H1 (cell line): Measurements from ENCODE around the gene MAPK8IP2. TPM values are rescaled to one million over a fixed set of nuclear protein-coding genes. Genes with fewer than 3 reads are reported as not detected.

Experiments used
- CTCF ChIA-PET: fragments of 300-600 bp; sonication (Branson Sonifier 250); formaldehyde crosslinking; loops from one replicate; lab custom pipeline; 2021; ENCODE audit not compliant: partially characterized antibody; lab: Charles Lee
- POLR2A ChIA-PET: fragments of 300-600 bp; sonication (Branson Sonifier 250); formaldehyde crosslinking; loops from one replicate; lab custom pipeline; 2021; ENCODE audit warnings: inconsistent platforms; ENCODE audit not compliant: partially characterized antibody; lab: Charles Lee
- DNase-seq, 2 experiments: peaks; one replicate each; pipeline versions ENCODE4 v3.0.0 to v3.0.0-alpha.2; 2010 to 2022; ENCODE audit warnings: low spot score in 2 of 2, low read depth in 1 of 2, mixed read lengths in 1 of 2
- FAIRE-seq: peaks from 2 replicates; lab custom pipeline; 2011; peaks lifted over from hg19 to GRCh38; lab: Jason Lieb, UNC
- H2AFZ ChIP-seq: 2 replicates; pipeline ENCODE4 v1.8.1; 2012; ENCODE audit warnings: low read length, inconsistent platforms
- H2AK5ac ChIP-seq: 2 replicates; pipeline ENCODE4 v1.6.1; 2013; ENCODE audit warnings: low read depth, low read length
- H2BK120ac ChIP-seq: replicated peaks from 2 replicates; pipeline ENCODE3; 2013; ENCODE audit warnings: low read depth, low read length, inconsistent platforms
- H2BK12ac ChIP-seq: 2 replicates; pipeline ENCODE4 v1.6.1; 2013; ENCODE audit warnings: low read depth, low read length
- H2BK15ac ChIP-seq: 2 replicates; pipeline ENCODE4 v1.6.1; 2013; ENCODE audit warnings: low read length
- H2BK20ac ChIP-seq: 2 replicates; pipeline ENCODE4 v1.6.1; 2013; ENCODE audit warnings: low read length
- H2BK5ac ChIP-seq: 2 replicates; pipeline ENCODE4 v1.6.1; 2013; ENCODE audit warnings: low read depth, low read length
- H3K14ac ChIP-seq: 2 replicates; pipeline ENCODE4 v1.6.1; 2013; ENCODE audit warnings: inconsistent platforms; ENCODE audit not compliant: insufficient read length
- H3K18ac ChIP-seq: 2 replicates; pipeline ENCODE4 v1.6.1; 2013; ENCODE audit warnings: low read length; ENCODE audit errors: extremely low read depth
- H3K23ac ChIP-seq: 2 replicates; pipeline ENCODE4 v1.6.1; 2013; ENCODE audit warnings: inconsistent platforms; ENCODE audit not compliant: insufficient read length
- H3K23me2 ChIP-seq: 2 replicates; pipeline ENCODE4 v1.6.1; 2013; ENCODE audit warnings: low read depth, low read length
- H3K27ac ChIP-seq: 2 replicates; pipeline ENCODE4 v1.6.1; 2011; ENCODE audit warnings: low read depth, low read length, inconsistent platforms
- H3K27me3 ChIP-seq, 4 experiments: replicated peaks in 1 of 4; 1 replicate in 1 of 4; 2 replicates in 3 of 4; pipeline versions ENCODE4 v1.6.1 to v1.8.1; 2011 to 2013; ENCODE audit warnings: low read length in 3 of 4, mild to moderate bottlenecking in 3 of 4, inconsistent platforms in 2 of 4, mixed read lengths in 2 of 4, moderate library complexity in 1 of 4; ENCODE audit not compliant: control insufficient read depth in 3 of 4, insufficient read depth in 3 of 4; ENCODE audit errors: extremely low read depth in 1 of 4
- H3K36me3 ChIP-seq, 4 experiments: 2 replicates each; pipeline versions ENCODE4 v1.6.1 to v1.8.1; 2011 to 2013; ENCODE audit warnings: mild to moderate bottlenecking in 4 of 4, low read length in 3 of 4, moderate library complexity in 2 of 4, control low read depth in 1 of 4, inconsistent platforms in 1 of 4; ENCODE audit not compliant: insufficient read depth in 4 of 4, control insufficient read depth in 2 of 4
- H3K4ac ChIP-seq: replicated peaks from 2 replicates; pipeline ENCODE3; 2013; ENCODE audit warnings: low read length, low read depth, mixed read lengths, inconsistent platforms; ENCODE audit not compliant: insufficient read length
- H3K4me1 ChIP-seq, 4 experiments: replicated peaks in 1 of 4; 1 replicate in 1 of 4; 2 replicates in 3 of 4; pipeline versions ENCODE4 v1.6.1 to v1.8.1; 2011 to 2013; ENCODE audit warnings: low read length in 3 of 4, inconsistent platforms in 2 of 4, mixed read lengths in 1 of 4; ENCODE audit not compliant: insufficient read depth in 4 of 4, control insufficient read depth in 3 of 4
- H3K4me2 ChIP-seq, 2 experiments: 2 replicates each; pipeline versions ENCODE4 v1.6.1 to v1.8.1; 2011 to 2013; ENCODE audit warnings: low read depth in 2 of 2, low read length in 2 of 2, control low read depth in 1 of 2, inconsistent platforms in 1 of 2, mild to moderate bottlenecking in 1 of 2; ENCODE audit not compliant: insufficient read depth in 1 of 2
- H3K4me3 ChIP-seq, 4 experiments: fragments of 200-600, 300-600 bp in 1 of 4; sonication (generic), shearing (Covaris generic), sonication (Bioruptor Twin) in 1 of 4; 2 replicates each; pipeline versions ENCODE4 v1.5.1 to v1.8.1; 2011 to 2016; ENCODE audit warnings: low read length in 4 of 4, low read depth in 3 of 4, control low read depth in 2 of 4, inconsistent platforms in 2 of 4, mild to moderate bottlenecking in 2 of 4, mixed read lengths in 1 of 4, moderate library complexity in 1 of 4; ENCODE audit not compliant: insufficient read depth in 2 of 4; ENCODE audit errors: extremely low read depth in 1 of 4
- H3K56ac ChIP-seq: replicated peaks from 2 replicates; pipeline ENCODE3; 2013; ENCODE audit warnings: low read depth, mild to moderate bottlenecking, mixed read lengths, low read length, inconsistent platforms; ENCODE audit not compliant: insufficient read length
- H3K79me1 ChIP-seq: 2 replicates; pipeline ENCODE4 v1.6.1; 2013; ENCODE audit warnings: low read depth, low read length, control low read depth
- H3K79me2 ChIP-seq, 2 experiments: 2 replicates each; pipeline versions ENCODE4 v1.6.1 to v1.8.1; 2012 to 2013; ENCODE audit warnings: low read length in 2 of 2, mild to moderate bottlenecking in 2 of 2, inconsistent platforms in 1 of 2; ENCODE audit not compliant: insufficient read depth in 2 of 2, control insufficient read depth in 1 of 2
- H3K9ac ChIP-seq, 4 experiments: replicated peaks in 1 of 4; 1 replicate in 1 of 4; 2 replicates in 3 of 4; pipeline versions ENCODE4 v1.6.1 to v1.8.1; 2011 to 2013; ENCODE audit warnings: low read depth in 3 of 4, low read length in 3 of 4, control low read depth in 2 of 4, mild to moderate bottlenecking in 2 of 4, moderate library complexity in 2 of 4, inconsistent platforms in 1 of 4; ENCODE audit errors: extremely low read depth in 1 of 4
- H3K9me3 ChIP-seq, 2 experiments: 2 replicates each; pipeline versions ENCODE4 v1.6.1 to v1.8.1; 2012 to 2013; ENCODE audit warnings: mild to moderate bottlenecking in 2 of 2, moderate library complexity in 2 of 2, control low read depth in 1 of 2, inconsistent platforms in 1 of 2, low read depth in 1 of 2, low read length in 1 of 2, mixed read lengths in 1 of 2; ENCODE audit not compliant: insufficient read depth in 2 of 2
- H4K20me1 ChIP-seq, 2 experiments: replicated peaks in 1 of 2; 2 replicates each; pipeline versions ENCODE3 to v1.8.1; 2011 to 2013; ENCODE audit warnings: inconsistent platforms in 2 of 2, low read length in 2 of 2, mild to moderate bottlenecking in 1 of 2; ENCODE audit not compliant: insufficient read depth in 2 of 2, control insufficient read depth in 1 of 2
- H4K5ac ChIP-seq: 2 replicates; pipeline ENCODE4 v1.6.1; 2013; ENCODE audit warnings: low read length, low read depth, mixed read lengths, inconsistent platforms; ENCODE audit not compliant: insufficient read length
- H4K8ac ChIP-seq: 2 replicates; pipeline ENCODE4 v1.8.0; 2013; ENCODE audit warnings: mild to moderate bottlenecking, moderate library complexity, low read length, inconsistent platforms; ENCODE audit not compliant: insufficient read depth; ENCODE audit errors: extremely low read depth
- H4K91ac ChIP-seq: replicated peaks from 2 replicates; pipeline ENCODE3; 2013; ENCODE audit warnings: low read length, mixed read lengths, inconsistent platforms; ENCODE audit not compliant: insufficient read length
- CREB1 ChIP-seq: IDR thresholded peaks from 2 replicates; pipeline ENCODE4 v1.6.1; 2012; ENCODE audit warnings: inconsistent platforms
- HDAC2 ChIP-seq, 2 experiments: fragments of 300-600 bp in 1 of 2; sonication (generic) in 1 of 2; IDR thresholded peaks; 2 replicates each; pipeline ENCODE4 v1.6.1; 2011 to 2012; ENCODE audit warnings: low read depth in 2 of 2, low read length in 2 of 2, mild to moderate bottlenecking in 2 of 2, moderate library complexity in 2 of 2, borderline replicate concordance in 1 of 2, inconsistent platforms in 1 of 2
- KDM4A ChIP-seq: IDR thresholded peaks from one replicate; pipeline ENCODE4 v1.7.1; 2012; ENCODE audit warnings: low read depth, mild to moderate bottlenecking, moderate library complexity, low read length, inconsistent platforms; ENCODE audit not compliant: severe bottlenecking
- WGBS, 2 experiments: shearing (Covaris generic) in 1 of 2; methylation state at CpG; one replicate each; pipeline versions ENCODE4 v1.1.6 to v1.1.7; 2013 to 2015; ENCODE audit warnings: low lambda C conversion rate in 2 of 2, mixed read lengths in 2 of 2, inconsistent platforms in 1 of 2, low coverage in 1 of 2, missing lambda C conversion rate in 1 of 2; ENCODE audit not compliant: insufficient replicate concordance in 2 of 2, insufficient coverage in 1 of 2, insufficient read length in 1 of 2; ENCODE audit errors: extremely low coverage in 1 of 2, missing lambda C conversion rate in 1 of 2; 5-methylcytosine and 5-hydroxymethylcytosine counted together
- polyA plus RNA-seq, 7 experiments: library from polyadenylated mRNA; depleted of rRNA in 3 of 7; stranded (reverse) in 5 of 7; unstranded in 2 of 7; fragments of >200 nt in 5 of 7; fragments of 200-250 nt in 2 of 7; gene quantifications; 1 replicate in 5 of 7; 2 replicates in 1 of 7; 4 replicates in 1 of 7; pipeline versions ENCODE4 v1.2.1 to v1.2.3, GENCODE V29; 2011 to 2013; ENCODE audit warnings: missing spikeins in 2 of 7, mixed read lengths in 2 of 7
- total RNA-seq: library from RNA; stranded (reverse); fragmentation: NEBNext Ultra II Directional; extraction: Animal tissue kit (Norgen Biotek cat#: 25700); gene quantifications from 2 replicates; pipeline ENCODE4 v1.2.1, GENCODE V29; 2021

The MAPK8IP2 gene
- total and polyA plus RNA-seq, 2 of the 8 experiments (the other 6 are each of a cell fraction or from before 2014, with no cell fraction given): 1.5 to 5.5 TPM

DNA sequence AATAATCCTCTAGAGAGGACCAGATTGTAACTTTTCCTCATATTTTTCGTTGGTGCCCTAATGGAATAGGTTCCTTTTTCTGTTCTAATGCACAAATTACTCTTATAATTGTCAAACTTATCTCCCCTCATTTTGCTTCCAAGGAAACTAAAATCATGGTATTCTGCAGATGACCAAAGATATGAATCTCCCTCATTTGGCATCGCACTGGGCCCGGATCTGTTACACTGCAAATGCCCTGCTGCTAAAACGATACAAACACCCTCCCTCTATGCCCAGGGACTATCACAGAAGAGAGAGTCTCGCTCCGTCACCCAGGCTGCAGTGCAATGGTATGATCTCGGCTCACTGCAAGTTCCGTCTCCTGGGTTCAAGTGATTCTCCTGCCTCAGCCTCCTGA is 47.3 kb upstream of the MAPK8IP2 start:
- DNase-seq (no peak), FAIRE-seq (no peak)
- no peak overlapping the region for H3K4ac ChIP-seq
- POLR2A ChIA-PET: no interaction called here
- no peak overlapping the region for H4K5ac ChIP-seq
- peaks cover 0 to 3% (median 2%) of the 10 kb centered on the region in 4 experiments; a peak in 3 of 7 replicates for H3K4me1 ChIP-seq
- no peak for TF ChIP-seq CREB1
- no peak for TF ChIP-seq KDM4A
- TF ChIP-seq HDAC2 (IDR thresholded peaks at IDR 0.05; ENCODE audit: borderline replicate concordance in 1 of 2, low read depth in 2 of 2, low read length in 2 of 2): no peak
- H3K36me3 ChIP-seq: no peaks in the 10 kb centered on the region
- H2BK120ac ChIP-seq: no peak overlapping the region
- peaks cover 0 to 2% (median 0%) of the 10 kb centered on the region in 4 experiments; a peak in 1 of 7 replicates for H3K27me3 ChIP-seq
- H3K18ac ChIP-seq: no peak overlapping the region
- H2BK5ac ChIP-seq: no peak overlapping the region
- H3K23ac ChIP-seq: no peak overlapping the region
- no peak overlapping the region for H3K4me3 ChIP-seq
- WGBS, 2 experiments: 84% methylated on average over 8 of the region's 8 CpGs; no CpG with 5 or more reads in 1 of the 2 experiments
- no peak overlapping the region for H3K14ac ChIP-seq
- H2BK20ac ChIP-seq: no peak overlapping the region
- H2BK12ac ChIP-seq: no peak overlapping the region
- H4K20me1 ChIP-seq: no peaks in the 10 kb centered on the region
- H3K79me2 ChIP-seq: no peaks in the 10 kb centered on the region
- H4K8ac ChIP-seq: no peak overlapping the region
- H3K79me1 ChIP-seq: no peaks in the 10 kb centered on the region
- H3K27ac ChIP-seq: no peak overlapping the region
- no peak overlapping the region for H2BK15ac ChIP-seq
- H3K23me2 ChIP-seq: no peaks in the 10 kb centered on the region
- no peak overlapping the region for H2AK5ac ChIP-seq
- CTCF ChIA-PET: interaction anchor here (1.7 kb wide), 1 partner anchor 9 kb away, joined by 4 read pairs; the partner anchor contains the start of gene SYCE3
- no peak overlapping the region for H3K9ac ChIP-seq
- no peak overlapping the region for H3K4me2 ChIP-seq
- H4K91ac ChIP-seq: no peak overlapping the region
- H3K56ac ChIP-seq: no peak overlapping the region
- no peaks in the 10 kb centered on the region for H3K9me3 ChIP-seq
- H2AFZ ChIP-seq: no peak overlapping the region
